GM19035 (cell line): ENCODE results near the gene CCDC78.
"Not testable (repeated sequence)": the region's sequence is repeated elsewhere in the genome, so short reads cannot be mapped to it uniquely, and the experiment has no call there.

Experiments
- ATAC-seq: cut with Tn5 transposase; IDR thresholded peaks from one replicate; pipeline ENCODE4 v1.9.1; 2021; ENCODE audit not compliant: unreplicated experiment

Gene CCDC78

GRCh38 chr16:761625-762513 lies 35.6 kb upstream of the CCDC78 start:
- ATAC-seq, result no peak

GRCh38 chr16:760545-761343 lies 34.5 kb upstream of the CCDC78 start, which contains the start of gene MSLN:
Gene MSLN, plus strand, starts transcription at chr16:760734. Its CDS starts 1,947 bp downstream, at chr16:762681.
- no peak for ATAC-seq

DNA sequence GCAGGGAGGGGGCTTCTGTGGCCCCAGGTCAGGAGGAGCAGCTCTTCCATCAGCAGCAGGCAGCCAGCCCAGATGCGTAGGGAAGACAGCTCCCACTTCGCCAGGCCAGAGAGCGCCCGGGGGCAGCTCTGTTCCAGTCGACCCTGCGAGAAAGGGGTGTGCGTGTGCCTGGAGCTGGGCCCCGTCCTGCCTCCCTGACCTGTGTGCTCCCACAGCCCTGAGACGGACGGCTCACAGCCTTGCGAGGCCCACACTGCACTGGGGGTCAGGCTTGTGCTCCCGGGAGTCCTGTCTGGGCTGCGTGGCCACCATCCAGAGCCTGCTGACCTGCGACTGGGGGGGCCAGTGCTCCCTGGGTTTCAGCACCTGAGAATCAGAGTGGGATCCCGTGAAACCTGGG lies 33.8 kb upstream of the CCDC78 start:
- ATAC-seq, result no peak

DNA sequence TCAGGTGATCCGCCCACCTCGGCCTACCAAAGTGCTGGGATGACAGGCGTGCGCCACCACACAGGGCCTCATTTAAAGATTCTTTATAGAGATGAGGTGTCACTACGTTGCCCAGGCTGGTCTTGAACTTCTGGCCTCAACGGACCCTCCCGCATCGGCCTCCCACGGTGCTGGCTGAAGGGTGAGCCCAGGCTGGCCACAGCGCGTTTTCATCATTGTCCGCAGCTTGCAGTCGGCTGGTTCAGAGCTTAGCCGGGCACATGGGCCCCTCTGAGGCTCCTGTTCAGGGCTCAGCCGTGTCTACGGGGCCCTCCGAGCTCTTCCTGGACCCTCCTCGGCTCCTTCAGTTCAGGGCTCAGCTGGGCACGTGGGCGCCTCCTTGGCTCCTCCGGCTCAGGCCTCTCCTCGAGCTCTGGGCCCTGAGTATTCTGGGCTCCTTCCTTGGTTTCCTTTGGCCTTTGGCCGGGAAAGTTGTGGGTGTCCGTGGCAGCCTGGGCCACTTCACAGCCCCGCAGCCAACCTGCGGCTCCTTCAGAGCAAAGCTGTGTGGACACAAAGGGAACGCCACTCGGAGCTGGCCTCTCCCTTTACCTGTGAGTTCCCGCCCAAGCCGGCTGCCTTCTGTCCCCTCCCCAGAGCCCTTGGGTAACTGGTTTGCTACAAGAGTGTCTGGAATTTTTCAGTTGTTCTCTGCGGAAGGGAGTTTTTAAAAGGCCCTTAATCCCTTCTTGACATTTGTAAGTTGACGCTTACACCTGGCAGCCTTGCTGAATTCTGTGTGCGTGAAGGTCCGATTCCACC lies 33.1 kb upstream of the CCDC78 start:
- ATAC-seq, result no peak

GRCh38 chr16:756428-756827 lies 30.2 kb upstream of the CCDC78 start:
- no peak for ATAC-seq

DNA sequence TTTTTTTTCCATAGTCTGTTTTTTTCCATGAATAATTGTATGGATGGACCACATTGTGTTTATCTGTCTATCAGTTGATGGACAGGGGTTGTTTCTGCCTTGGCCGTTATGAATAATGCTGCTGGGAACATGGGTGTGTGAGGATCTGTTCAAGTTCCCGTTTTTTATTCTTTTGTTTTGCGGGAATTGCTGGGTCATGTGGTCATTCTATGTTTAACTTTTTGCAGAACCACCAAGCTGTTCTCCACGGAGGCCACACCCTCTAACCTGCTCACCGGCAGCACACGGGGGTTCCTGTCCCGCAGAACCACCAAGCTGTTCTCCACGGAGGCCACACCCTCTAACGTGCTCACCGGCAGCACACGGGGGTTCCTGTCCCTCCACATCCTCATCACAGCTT lies 28.4 kb upstream of the CCDC78 start:
- ATAC-seq, result no peak

GRCh38 chr16:754121-754607 lies 27.9 kb upstream of the CCDC78 start:
- not testable (repeated sequence) for ATAC-seq

DNA sequence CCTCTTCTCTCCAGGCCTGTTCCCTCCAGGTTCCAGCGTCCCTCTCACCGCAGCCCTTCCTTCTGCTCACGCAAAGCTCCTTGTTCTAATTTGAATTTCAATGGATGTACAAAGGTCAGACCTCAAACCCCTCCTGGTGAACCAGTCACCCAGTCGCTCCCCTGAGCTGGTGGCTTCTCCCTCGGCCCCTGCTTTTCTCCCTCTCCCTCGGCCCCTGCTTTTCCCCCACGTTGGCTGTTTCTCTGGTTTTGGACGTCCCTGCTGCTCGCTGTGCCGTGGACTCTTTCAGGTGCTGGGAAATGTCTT lies 25.7 kb upstream of the CCDC78 start:
- ATAC-seq, result no peak

- no peak for ATAC-seq
Observed at GRCh38 chr16:751152-752006, 25.1 kb upstream of the CCDC78 start.

GRCh38 chr16:750485-750884 lies 24.2 kb upstream of the CCDC78 start:
- no peak for ATAC-seq

GRCh38 chr16:749010-749409 lies 22.8 kb upstream of the CCDC78 start:
- ATAC-seq, result no peak

DNA sequence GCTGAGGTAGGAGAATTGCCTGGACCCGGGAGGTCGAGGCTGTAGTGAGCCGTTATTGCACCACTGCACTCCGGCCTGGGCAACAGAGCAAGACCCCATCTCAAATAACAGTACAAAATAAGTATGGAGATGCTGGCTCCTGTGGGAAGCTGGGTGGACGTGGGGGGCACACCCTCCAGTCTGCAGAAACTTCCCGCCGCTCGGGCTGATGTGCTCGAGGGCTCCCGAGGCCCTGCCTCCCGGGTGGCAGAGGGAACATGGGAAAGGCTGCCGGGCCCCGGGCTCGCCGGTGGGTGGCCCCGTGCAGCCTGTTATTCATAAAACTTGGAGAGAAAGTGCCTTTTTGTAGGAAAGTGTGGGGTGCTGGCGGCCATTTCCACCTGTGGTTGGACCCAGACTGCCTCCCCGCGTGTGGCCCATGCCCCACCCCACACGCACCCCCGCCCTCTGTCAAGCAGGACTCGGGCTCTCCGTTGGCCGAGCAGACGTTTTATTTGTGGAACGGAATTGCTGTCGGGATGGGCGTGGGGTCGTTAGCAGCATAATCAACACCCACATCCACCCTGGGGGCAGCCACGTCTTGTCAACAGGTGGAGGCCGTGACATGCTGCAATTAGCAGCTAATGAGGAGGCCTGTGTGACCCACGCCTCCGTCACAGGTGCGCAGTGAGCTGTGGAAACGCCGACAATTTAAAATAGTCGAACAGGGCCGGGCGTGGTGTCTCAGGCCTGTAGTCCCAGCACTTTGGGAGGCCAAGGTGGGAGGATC lies 21.9 kb upstream of the CCDC78 start:
- ATAC-seq, result no peak

DNA sequence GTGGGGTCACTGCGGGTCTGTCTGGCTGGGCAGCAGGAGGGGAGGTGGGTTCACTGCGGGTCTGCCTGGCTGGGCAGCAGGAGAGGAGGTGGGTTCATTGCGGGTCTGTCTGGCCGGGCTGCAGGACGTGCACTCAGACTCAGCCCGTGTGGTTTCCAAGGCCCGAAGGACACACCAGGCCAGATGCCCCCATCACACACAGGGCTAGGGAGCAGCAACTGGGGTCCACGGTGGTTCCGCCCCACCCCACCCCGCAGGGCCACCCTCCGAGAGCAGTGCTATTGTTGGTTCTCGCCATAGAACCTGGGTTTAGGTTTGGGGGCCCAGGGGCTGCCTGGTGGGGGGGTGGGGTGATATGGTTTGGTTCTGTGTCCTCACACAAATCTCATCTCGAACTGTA lies 20.4 kb upstream of the CCDC78 start:
- no peak for ATAC-seq

DNA sequence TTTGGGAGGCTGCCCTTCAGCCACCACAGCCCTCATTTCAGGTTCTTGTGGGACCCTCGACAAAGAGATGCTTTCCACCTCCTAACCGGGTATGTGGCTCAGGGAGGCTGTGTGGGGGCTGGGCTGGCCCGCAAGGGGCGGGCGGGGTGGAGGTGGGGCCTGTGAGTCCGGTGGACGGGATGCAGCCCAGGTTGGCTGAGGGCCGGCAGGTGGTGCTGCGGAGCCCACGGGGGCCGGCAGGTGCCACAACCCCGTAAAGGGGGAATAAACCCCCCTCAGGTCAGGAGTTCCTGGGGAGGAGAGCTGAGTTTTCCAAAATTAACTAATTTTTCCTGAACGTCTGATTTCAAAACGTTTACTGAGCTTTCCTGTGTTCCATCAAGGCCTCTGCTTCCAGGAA lies 19.5 kb upstream of the CCDC78 start:
- ATAC-seq, result no peak

DNA sequence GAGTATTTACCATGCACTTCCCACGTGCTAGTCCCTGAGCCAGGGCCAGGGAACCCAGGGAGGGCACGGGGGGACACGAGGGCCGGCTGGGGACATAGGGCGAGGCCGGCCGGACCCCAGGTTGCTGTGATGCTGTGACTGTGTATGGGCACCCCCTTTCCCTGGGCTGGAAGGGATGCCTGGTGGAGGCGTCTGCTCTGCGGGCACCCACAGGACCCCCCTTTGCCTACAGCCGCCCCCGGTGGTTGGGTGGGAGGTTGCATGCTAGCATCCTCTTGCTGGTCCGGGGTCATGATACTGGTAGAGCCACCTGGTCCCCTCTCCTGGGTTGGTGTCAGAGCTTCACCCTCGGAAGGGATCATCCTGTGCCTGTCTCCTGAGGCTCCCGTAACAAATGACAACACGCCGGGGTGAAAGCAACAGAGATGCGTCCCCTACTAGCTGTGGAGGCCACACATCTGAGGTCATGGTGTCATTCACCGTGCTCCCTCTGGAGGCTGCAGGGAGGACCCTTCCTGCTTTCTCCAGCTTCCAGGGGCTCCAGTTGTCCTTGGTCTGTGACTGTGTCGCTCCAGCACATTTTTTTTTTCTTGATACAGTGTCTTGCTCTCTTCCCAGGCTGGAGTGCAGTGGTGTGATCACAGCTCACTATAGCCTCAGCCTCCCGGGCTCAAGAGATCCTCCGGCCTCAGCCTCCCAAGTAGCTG lies 17.7 kb upstream of the CCDC78 start:
- no peak for ATAC-seq

DNA sequence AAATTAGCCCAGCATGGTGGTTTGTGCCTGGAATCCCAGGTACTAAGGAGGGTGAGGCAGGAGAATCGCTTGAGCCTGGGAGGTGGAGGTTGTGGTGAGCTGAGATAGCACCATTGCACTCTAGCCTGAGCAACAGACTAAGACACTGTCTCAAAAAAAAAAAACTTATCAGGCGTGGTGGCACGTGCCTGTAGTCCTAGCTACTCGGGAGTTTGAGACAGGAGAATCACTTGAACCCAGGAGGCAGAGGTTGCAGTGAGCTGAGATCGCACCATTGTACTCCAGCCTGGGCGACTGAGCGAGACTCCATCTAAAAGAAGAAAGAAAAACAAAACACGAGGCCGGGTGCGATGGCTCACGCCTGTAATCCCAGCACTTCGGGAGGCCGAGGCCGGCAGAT lies 16.7 kb upstream of the CCDC78 start:
- not testable (repeated sequence) for ATAC-seq

- ATAC-seq, result no peak
Observed at GRCh38 chr16:741986-742629, 15.9 kb upstream of the CCDC78 start.

DNA sequence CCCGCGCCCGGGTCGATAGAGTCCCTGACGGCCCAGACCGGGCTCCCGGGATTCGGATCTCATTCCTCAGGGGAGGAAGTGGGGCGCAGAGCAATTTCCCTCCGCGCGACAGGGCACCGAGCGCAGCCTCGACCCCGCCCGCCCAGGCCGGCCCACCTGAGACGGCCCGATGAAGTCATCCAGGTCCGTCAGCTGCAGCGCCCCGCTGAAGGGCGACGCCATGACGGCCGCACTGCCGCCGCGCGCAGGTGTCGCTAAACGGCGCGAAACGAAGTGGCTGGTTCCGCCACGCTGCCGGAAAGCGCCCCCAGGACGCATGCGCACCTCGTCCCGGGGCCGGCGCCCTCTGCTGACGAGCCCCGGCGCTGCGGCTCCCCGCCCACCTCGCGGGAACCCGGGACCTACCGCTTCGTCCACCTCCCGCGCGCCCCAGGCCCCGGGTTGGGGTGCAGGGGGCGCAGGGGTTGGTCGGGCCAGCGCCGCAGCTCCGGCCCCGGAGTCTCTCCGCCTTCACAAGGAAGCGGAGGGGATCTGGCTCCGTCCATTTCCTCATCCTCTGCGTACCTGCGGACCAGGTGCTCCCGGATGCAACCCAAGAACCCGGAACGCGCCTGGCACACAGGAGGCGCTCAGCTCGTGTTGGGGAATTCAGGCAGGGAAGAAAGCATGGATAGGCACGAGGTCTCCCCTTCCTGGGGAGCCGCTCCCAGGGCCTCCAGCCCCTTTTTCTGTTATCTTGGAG lies 14.7 kb upstream of the CCDC78 start, which contains the start of gene CIAO3:
TSS of gene CIAO3 (minus strand) at position 234 of the 742 bp plus-strand sequence. CDS start at position 222, 12 bp downstream.
- ATAC-seq, result peak; percentile 72
